Measurements from ENCODE around the gene CCDC82. TPM values are rescaled to one million over a fixed set of nuclear protein-coding genes. Genes with fewer than 3 reads are reported as not detected.

The CCDC82 gene
- total and polyA plus RNA-seq, 2 experiments from 2014 or later = 17.3 TPM

DNA sequence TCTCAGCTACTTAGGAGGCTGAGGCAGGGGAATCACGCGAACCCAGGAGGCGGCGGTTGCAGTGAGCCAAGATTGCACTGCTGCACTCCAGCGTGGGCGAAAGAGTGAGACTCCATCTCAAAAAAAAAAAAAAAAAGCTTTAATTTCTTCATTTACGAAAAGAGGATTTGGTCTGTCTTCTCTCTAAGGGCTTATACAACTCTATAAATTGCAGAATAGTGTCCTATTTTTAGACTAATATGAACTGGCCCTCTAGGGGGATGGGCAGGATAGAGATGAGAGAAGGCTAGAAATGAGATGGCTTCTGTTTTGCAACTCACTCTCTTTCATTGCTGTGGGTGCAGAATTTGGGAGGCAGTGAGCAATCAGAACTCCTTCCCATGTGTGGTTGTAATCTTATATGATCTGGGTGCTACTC is 58.0 kb downstream of the CCDC82 start:
- Histone ChIP-seq H3K4me1 (ENCODE audit: low read depth) (peaks cover 35% of the 10 kb centered on the region), H3K4me3 (no peak overlapping the region), H3K36me3 (no peaks in the 10 kb centered on the region), H3K27ac (peak overlapping the region; percentile 42), H3K9me3 (ENCODE audit: low read depth) (no peaks in the 10 kb centered on the region), H3K27me3 (no peaks in the 10 kb centered on the region)
- no peak for DNase-seq (ENCODE audit: low read depth in 1 of 2, low spot score in 1 of 2)
- TF ChIP-seq, protein P1, sequence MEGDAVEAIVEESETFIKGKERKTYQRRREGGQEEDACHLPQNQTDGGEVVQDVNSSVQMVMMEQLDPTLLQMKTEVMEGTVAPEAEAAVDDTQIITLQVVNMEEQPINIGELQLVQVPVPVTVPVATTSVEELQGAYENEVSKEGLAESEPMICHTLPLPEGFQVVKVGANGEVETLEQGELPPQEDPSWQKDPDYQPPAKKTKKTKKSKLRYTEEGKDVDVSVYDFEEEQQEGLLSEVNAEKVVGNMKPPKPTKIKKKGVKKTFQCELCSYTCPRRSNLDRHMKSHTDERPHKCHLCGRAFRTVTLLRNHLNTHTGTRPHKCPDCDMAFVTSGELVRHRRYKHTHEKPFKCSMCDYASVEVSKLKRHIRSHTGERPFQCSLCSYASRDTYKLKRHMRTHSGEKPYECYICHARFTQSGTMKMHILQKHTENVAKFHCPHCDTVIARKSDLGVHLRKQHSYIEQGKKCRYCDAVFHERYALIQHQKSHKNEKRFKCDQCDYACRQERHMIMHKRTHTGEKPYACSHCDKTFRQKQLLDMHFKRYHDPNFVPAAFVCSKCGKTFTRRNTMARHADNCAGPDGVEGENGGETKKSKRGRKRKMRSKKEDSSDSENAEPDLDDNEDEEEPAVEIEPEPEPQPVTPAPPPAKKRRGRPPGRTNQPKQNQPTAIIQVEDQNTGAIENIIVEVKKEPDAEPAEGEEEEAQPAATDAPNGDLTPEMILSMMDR (IDR thresholded peaks at IDR 0.05; ENCODE audit: low read depth, low read length) = no peak

DNA sequence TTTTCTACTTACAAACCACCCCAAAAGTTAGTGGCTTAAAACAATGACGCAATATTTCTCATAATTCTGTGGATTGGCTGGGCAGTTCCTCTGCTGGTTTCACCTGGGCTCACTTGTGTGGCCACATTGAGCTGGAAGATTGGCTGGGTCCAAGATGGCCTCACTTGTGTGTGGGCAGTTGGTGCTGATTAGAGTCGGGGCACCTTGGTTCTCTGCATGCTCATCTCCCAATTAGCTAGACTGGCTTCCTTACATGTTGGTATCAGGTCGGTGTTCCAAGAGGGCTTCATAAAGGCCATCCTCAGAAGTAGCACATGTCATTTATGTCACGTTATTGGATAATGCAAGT is 59.2 kb downstream of the CCDC82 start:
- no peak overlapping the region for H3K27ac ChIP-seq
- H3K4me3 ChIP-seq = no peak overlapping the region
- TF ChIP-seq, protein P1 (IDR thresholded peaks at IDR 0.05; ENCODE audit: low read depth, low read length) = no peak
- DNase-seq (ENCODE audit: low read depth in 1 of 2, low spot score in 1 of 2) = no peak
- no peaks in the 10 kb centered on the region for H3K36me3 ChIP-seq
- no peaks in the 10 kb centered on the region for H3K9me3 ChIP-seq (ENCODE audit: low read depth)
- peaks cover 28% of the 10 kb centered on the region for H3K4me1 ChIP-seq (ENCODE audit: low read depth)
- no peaks in the 10 kb centered on the region for H3K27me3 ChIP-seq

DNA sequence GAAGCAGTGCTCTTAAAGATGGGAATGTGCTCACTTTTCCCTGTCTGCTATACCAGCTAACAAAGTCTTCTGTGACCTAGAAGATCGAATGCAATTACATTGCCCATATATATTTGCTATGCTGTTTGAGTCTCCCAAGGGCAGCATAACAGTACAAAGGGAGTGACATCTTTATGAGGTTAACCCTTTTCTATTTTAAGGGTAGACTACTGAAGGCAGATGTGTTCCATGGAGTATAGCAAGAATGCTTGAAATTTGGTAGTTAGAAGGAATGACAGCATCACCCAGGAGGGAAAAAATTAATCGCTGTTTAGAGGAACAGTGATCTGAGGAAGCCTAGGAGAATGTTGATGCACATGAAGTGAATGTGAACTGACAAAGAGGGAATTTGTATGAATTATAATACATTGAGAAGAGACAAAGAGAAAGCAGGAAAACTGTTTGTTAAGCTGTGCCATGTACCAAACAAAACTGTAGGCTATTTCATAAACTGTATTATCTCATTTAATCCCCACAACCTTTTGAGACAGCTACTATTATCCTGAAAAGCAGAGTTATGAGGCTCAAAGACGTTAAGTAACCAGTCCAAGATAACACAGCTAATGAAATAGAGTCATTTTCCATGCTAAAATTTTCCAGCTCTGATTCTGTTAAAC is 59.7 kb downstream of the CCDC82 start:
- no peaks in the 10 kb centered on the region for H3K9me3 ChIP-seq (ENCODE audit: low read depth)
- no peaks in the 10 kb centered on the region for H3K27me3 ChIP-seq
- H3K4me3 ChIP-seq = no peak overlapping the region
- H3K36me3 ChIP-seq = no peaks in the 10 kb centered on the region
- no peak overlapping the region for H3K27ac ChIP-seq
- TF ChIP-seq, protein P1 (IDR thresholded peaks at IDR 0.05; ENCODE audit: low read depth, low read length) = no peak
- peaks cover 25% of the 10 kb centered on the region for H3K4me1 ChIP-seq (ENCODE audit: low read depth)
- no peak for DNase-seq (ENCODE audit: low read depth in 1 of 2, low spot score in 1 of 2)

DNA sequence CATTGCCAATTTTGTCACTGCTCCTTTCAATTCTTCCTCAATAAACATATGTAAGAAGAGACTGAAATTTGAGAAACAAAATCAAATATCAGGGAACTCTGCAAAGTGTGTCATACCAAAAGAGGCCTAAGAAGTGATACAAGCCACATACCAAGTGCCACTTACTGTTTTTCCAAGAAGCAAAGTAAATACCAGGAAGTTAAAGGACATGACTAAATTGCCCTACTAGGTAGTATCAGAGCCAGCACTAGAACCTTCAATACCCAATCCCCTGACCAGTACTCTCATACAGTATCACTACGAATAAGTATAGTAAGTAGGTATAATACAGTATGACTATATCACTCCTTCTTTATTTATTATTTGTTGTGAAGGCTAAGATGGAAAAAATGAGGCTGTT is 60.3 kb downstream of the CCDC82 start:
- Histone ChIP-seq H3K4me1 (ENCODE audit: low read depth) (peaks cover 25% of the 10 kb centered on the region), H3K27me3 (no peaks in the 10 kb centered on the region), H3K27ac (no peak overlapping the region), H3K36me3 (no peaks in the 10 kb centered on the region), H3K9me3 (ENCODE audit: low read depth) (no peaks in the 10 kb centered on the region), H3K4me3 (no peak overlapping the region)
- TF ChIP-seq, protein P1 (IDR thresholded peaks at IDR 0.05; ENCODE audit: low read depth, low read length) = no peak
- DNase-seq (ENCODE audit: low read depth in 1 of 2, low spot score in 1 of 2) = no peak

DNA sequence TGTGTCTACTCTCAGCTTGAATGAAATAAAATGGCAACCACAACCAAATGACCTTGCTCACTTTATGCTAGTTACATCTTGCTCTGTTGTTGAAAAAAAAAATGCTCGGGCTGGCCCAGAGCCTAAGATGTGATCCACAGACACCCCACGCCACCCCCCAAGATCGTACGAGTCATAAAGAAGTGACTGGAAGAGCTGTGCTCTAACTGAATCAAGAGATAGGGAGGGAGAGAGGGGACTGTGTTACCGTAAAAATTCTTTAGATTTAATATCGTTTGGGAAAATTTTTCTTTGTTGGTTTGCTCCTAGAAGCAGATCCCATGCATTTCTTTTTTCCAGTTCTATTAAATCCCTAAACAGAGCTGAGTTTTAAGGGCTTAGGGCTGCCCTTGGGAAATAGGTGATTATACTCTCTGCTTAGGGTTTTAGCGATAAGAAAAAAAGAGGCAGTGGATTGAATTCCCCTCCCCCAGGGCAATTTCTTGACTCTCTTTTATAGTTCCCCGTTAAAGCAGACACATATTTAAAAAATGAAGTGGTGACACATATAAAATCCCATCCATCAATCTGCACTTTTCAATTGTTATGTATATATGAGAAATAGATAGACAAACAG is 61.2 kb downstream of the CCDC82 start:
- no peaks in the 10 kb centered on the region for H3K27me3 ChIP-seq
- peaks cover 25% of the 10 kb centered on the region for H3K4me1 ChIP-seq (ENCODE audit: low read depth)
- no peaks in the 10 kb centered on the region for H3K9me3 ChIP-seq (ENCODE audit: low read depth)
- no peak overlapping the region for H3K4me3 ChIP-seq
- H3K27ac ChIP-seq = no peak overlapping the region
- no peaks in the 10 kb centered on the region for H3K36me3 ChIP-seq
- TF ChIP-seq, protein P1 (IDR thresholded peaks at IDR 0.05; ENCODE audit: low read depth, low read length) = no peak
- peak in 1 of 2 donors; percentile 45 for DNase-seq (ENCODE audit: low read depth in 1 of 2, low spot score in 1 of 2)
